SK-N-SH treated with all-trans-retinoic acid at 6 μM for 48 hours (cell line): ENCODE results near the gene RPS16.

ENCODE experiments used
- CSRNP3 ChIP-seq: fragments of 250-450 bp; sonication (Bioruptor Pico); IDR thresholded peaks from 2 replicates; pipeline ENCODE4 v1.5.1; 2021; ENCODE audit warnings: mild to moderate bottlenecking, moderate library complexity
- POU6F1 ChIP-seq: fragments of 250-450 bp; sonication (Bioruptor Pico); IDR thresholded peaks from 2 replicates; pipeline ENCODE4 v1.8.0; 2021; ENCODE audit warnings: low read depth, mild to moderate bottlenecking, moderate library complexity, borderline replicate concordance
- SNAI2 ChIP-seq: fragments of 250-450 bp; sonication (Bioruptor Pico); IDR thresholded peaks from 2 replicates; pipeline ENCODE4 v1.5.0; 2020; ENCODE audit warnings: mild to moderate bottlenecking, moderate library complexity
- TSHZ2 ChIP-seq: fragments of 250-450 bp; sonication (Bioruptor Pico); IDR thresholded peaks from 2 replicates; pipeline ENCODE4 v1.5.0; 2020; ENCODE audit warnings: mild to moderate bottlenecking, moderate library complexity
- ZFP3 ChIP-seq: fragments of 250-450 bp; sonication (Bioruptor Pico); IDR thresholded peaks from 2 replicates; pipeline ENCODE4 v1.5.0; 2020; ENCODE audit warnings: mild to moderate bottlenecking, moderate library complexity
- ZNF70 ChIP-seq: fragments of 450-650 bp; formaldehyde crosslinking; IDR thresholded peaks from 2 replicates; pipeline ENCODE4 v1.5.0; 2020; ENCODE audit warnings: mild to moderate bottlenecking, moderate library complexity

DNA sequence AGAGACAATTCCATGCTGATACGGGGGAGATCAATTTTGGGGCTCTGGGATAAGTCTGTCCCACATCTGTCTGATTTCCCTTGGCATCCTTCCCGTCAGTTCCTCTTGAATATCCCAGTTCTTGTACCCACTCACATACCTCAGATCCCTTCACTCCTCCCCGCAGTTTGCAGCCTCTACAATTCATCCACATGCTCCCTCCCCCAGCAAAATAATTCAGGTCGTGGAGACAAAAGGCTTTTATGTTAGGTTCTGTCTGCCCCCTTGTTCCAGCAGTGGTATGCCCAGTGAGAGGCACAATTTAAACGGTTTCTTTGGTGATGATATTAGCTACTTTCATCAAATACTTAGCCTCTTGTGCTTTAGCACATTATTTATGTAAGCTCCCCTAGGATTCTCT is 9.6 kb downstream of the RPS16 start:
- TF ChIP-seq POU6F1 (CRISPR knock-in tag) (no peak), ZNF70 (CRISPR knock-in tag) (no peak), CSRNP3 (CRISPR knock-in tag) (no peak), ZFP3 (CRISPR knock-in tag) (no peak), SNAI2 (CRISPR knock-in tag) (no peak), TSHZ2 (no peak)
